Activated naive CD4-positive, alpha-beta T cell treated with anti-CD3 and anti-CD28 coated beads for 36 hours (primary cell): Measurements from ENCODE around the gene UNC5CL. TPM values are rescaled to one million over a fixed set of nuclear protein-coding genes. Genes with fewer than 3 reads are reported as not detected.

Source experiments
- CTCF ChIA-PET: fragments of 350-600 bp; sonication (Branson Sonifier 250); formaldehyde crosslinking; loops from one replicate; lab custom pipeline; 2021; ENCODE audit warnings: antibody characterized with exemption; lab: Charles Lee
- DNase-seq: peaks from one replicate; pipeline ENCODE4 v3.0.0-alpha.2; 2020
- H3K27ac Mint-ChIP-seq: one replicate; pipeline ENCODE4 v1.8.0; 2021; ENCODE audit warnings: mild to moderate bottlenecking, mixed read lengths
- H3K27me3 Mint-ChIP-seq: one replicate; pipeline ENCODE4 v1.8.0; 2021; ENCODE audit warnings: low read depth, mixed read lengths
- H3K36me3 Mint-ChIP-seq: one replicate; pipeline ENCODE4 v1.8.0; 2021; ENCODE audit warnings: low read depth, mixed read lengths
- H3K4me1 Mint-ChIP-seq: one replicate; pipeline ENCODE4 v1.8.0; 2021; ENCODE audit warnings: low read depth, mixed read lengths
- H3K4me3 Mint-ChIP-seq: one replicate; pipeline ENCODE4 v1.8.0; 2021; ENCODE audit warnings: mild to moderate bottlenecking, moderate library complexity, mixed read lengths
- H3K9me3 Mint-ChIP-seq: one replicate; pipeline ENCODE4 v1.8.0; 2021; ENCODE audit warnings: mixed read lengths
- intact Hi-C: fragments of 100-400 bp; cut with micrococcal nuclease; formaldehyde crosslinking; loops from one replicate; pipeline ENCODE4 v1.15.1; 2023
- total RNA-seq, 2 experiments: library from RNA; stranded (reverse); gene quantifications; one replicate each; pipeline ENCODE4 v1.2.3, GENCODE V29; 2021

The UNC5CL gene
- total RNA-seq, 2 experiments from 2014 or later, result 2.3 to 3.0 TPM

GRCh38 chr6:41073968-41074691, 35.1 kb upstream of the UNC5CL start:
- Mint-ChIP-seq H3K4me3 (peak overlapping the region; percentile 93), H3K36me3 (peaks cover 19% of the 10 kb centered on the region), H3K27me3 (no peaks in the 10 kb centered on the region), H3K9me3 (no peaks in the 10 kb centered on the region), H3K27ac (peak overlapping the region; percentile 97), H3K4me1 (peaks cover 53% of the 10 kb centered on the region)
- intact Hi-C loops, result loop anchor here (2.0 to 10.0 kb wide), 6 partner anchors 45 to 1962 kb away; no protein-coding TSS in a partner anchor
- DNase-seq, result no peak
- CTCF ChIA-PET, result interaction anchor here (1.6 to 2.4 kb wide), 2 partner anchors 233 to 245 kb away, joined by 3 to 7 read pairs; no protein-coding TSS in a partner anchor

DNA sequence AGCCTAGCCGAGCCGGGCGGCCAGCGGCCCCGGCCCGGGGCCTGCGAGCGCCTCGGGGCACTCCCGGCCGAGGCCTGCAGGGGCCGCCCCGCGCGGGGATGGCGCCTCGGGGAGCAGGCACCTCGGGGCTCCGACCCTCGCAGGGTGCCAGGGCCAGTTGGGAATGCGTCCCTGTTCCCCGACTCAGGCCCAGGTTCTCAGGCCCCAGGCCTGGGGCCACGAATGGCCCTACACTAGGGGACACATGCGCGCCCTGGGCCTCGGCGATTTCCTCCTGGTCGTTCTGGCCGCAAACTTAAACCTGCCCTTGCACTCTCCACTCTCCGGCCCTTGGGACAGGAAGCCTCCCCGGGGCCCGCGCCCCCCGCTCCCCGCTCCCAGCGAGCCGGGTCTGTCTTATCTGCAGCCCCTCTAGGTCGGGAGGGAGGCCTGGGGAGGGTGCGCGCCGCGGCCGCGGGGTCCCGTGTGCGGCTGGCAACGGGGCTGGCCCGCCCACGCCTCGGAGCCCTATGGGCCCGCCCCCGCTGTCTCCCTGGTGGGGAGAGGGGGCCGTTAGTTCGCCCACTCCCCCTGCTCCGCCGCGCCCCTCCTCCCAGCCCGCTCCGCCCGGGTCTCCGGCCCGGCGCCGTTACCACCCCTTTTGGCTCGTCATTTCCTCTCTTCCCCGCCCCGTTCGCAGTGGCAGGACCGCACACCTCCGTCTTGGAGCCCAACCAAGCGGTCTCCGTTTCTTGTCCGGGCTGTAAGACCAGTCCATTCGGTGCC, 34.4 kb upstream of the UNC5CL start:
- H3K4me3 Mint-ChIP-seq, result peak overlapping the region; percentile 93
- peaks cover 49% of the 10 kb centered on the region for H3K4me1 Mint-ChIP-seq
- no peaks in the 10 kb centered on the region for H3K9me3 Mint-ChIP-seq
- intact Hi-C loops, result loop anchor here (2.0 to 10.0 kb wide), 6 partner anchors 45 to 1961 kb away; no protein-coding TSS in a partner anchor
- DNase-seq, result peak; percentile 85
- peaks cover 14% of the 10 kb centered on the region for H3K36me3 Mint-ChIP-seq
- CTCF ChIA-PET, result no interaction called here
- H3K27me3 Mint-ChIP-seq, result no peaks in the 10 kb centered on the region
- H3K27ac Mint-ChIP-seq, result peak overlapping the region; percentile 97

DNA sequence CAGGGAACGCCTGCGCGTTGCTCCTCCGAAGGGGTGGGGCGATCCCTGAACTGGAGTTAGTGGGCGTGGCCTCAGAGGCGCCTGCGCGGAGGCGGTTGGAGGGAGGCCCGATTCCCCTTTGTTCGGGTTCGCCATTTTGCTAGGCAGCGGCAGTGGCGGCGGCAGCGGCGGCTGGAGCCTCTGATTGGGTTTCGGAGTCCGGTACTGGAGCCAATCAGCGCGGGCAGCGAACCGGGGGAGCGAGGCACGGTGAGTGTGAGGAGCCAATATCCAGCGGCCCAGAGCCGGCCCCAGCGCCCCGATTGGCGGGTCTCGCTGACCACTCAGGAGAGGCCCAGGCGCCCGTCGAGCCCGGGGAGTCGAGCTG, 33.8 kb upstream of the UNC5CL start, which contains the start of gene NFYA:
TSS of gene NFYA (plus strand) at position 139 of the 367 bp plus-strand sequence. CDS start 6,116 bp downstream, outside the sequence.
- Mint-ChIP-seq H3K27ac (peak within 1 kb of the TSS; percentile 98), H3K4me3 (peak within 1 kb of the TSS; percentile 93), H3K9me3 (no peaks in the 10 kb centered on the region), H3K27me3 (no peaks in the 10 kb centered on the region), H3K4me1 (peaks cover 50% of the 10 kb centered on the region), H3K36me3 (peaks cover 18% of the 10 kb centered on the region)
- DNase-seq, result no peak
- CTCF ChIA-PET, result interaction anchor here (0.8 kb wide), 1 partner anchor 45 kb away, joined by 4 read pairs; no protein-coding TSS in a partner anchor
- intact Hi-C loops, result loop anchor here (1.0 to 10.0 kb wide), 12 partner anchors 44 to 1961 kb away; no protein-coding TSS in a partner anchor

DNA sequence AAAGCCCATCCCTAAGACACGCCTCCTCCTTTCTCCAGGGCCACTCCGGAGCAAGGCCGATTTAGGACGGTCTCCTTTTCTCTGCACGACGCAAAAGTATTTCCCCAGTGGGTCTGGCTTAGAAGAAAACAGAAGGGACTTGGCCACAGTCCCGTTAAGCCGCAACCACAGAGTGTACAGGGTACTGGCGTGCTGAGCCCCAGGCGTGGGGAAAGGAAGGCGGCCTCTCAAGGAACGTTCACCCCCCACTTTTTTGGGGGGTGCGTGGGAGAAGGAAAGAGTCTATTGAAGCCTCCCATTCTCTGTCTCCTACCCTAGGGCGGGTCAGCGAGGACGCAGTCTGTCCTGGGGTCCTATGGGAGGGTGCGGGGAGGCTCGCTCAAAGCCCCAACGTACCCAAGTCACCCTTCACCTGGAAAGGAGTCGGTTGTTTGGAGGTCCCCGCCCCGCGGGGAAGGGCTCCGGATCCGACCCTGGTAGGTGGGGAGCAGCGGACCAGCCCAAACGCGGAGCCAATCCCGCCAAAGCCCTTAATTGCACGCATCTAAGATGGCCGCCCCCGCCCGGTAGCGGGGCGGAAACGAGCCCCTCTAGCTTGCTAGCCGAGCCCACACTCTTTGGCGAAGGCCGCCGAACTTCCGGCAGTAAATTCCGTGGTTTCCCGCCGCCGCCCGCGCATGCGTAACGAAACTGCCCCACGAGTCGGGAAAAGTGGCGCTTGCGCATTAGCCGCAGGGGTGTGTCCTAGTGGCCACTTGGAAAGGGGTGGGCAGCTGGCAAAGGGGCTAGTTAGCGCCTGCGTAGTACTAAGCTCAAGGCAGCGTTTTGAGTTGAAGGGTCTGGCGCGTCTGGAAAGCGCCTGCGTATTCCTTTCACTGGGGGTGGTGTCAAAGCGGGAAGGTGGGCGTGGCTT, 33.2 kb upstream of the UNC5CL start, which contains the start of gene OARD1:
TSS of gene OARD1 (minus strand) at position 434 of the 913 bp plus-strand sequence. CDS start 722 bp downstream, outside the sequence.
- Mint-ChIP-seq H3K27ac (peak within 1 kb of the TSS; percentile 98), H3K27me3 (no peaks in the 10 kb centered on the region), H3K9me3 (no peaks in the 10 kb centered on the region), H3K4me1 (peaks cover 50% of the 10 kb centered on the region), H3K36me3 (peaks cover 24% of the 10 kb centered on the region), H3K4me3 (peak within 1 kb of the TSS; percentile 93)
- intact Hi-C loops, result loop anchor here (1.0 to 10.0 kb wide), 12 partner anchors 43 to 1960 kb away; no protein-coding TSS in a partner anchor
- peak; percentile 100 for DNase-seq
- CTCF ChIA-PET, result interaction anchor here (0.8 kb wide), 1 partner anchor 44 kb away, joined by 4 read pairs; no protein-coding TSS in a partner anchor

- intact Hi-C loops, result loop anchor here (5.0 to 10.0 kb wide), 2 partner anchors 613 to 1959 kb away; no protein-coding TSS in a partner anchor
- peaks cover 54% of the 10 kb centered on the region for H3K4me1 Mint-ChIP-seq
Observed at GRCh38 chr6:41071501-41071922, 32.5 kb upstream of the UNC5CL start.

DNA sequence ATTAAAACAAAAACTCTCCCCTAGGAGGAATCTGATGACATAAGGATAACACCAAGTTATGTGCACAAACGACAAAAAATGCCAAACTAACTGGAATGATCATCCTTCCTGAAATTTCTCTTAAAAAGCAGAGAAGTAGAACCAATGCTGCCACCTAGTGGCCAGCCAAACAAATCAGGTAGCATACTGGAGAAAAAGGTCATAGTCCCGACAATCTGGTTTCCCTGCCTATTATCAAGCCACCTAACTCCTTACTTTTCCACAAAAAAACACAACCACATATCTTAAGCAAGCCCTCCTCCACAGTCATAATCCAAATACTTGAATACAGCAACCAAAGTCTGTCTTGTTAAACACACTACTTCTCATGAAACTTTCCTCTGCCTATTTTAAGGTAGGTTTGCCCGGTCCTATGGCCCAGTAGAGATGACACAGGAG, 27.9 kb upstream of the UNC5CL start:
- H3K36me3 Mint-ChIP-seq, result peaks cover 38% of the 10 kb centered on the region
- no peaks in the 10 kb centered on the region for H3K9me3 Mint-ChIP-seq
- H3K27me3 Mint-ChIP-seq, result no peaks in the 10 kb centered on the region
- intact Hi-C loops, result loop anchor here (1.0 kb wide), 1 partner anchor 61 kb away; no protein-coding TSS in a partner anchor
- CTCF ChIA-PET, result interaction anchor here (0.7 to 3.0 kb wide), 8 partner anchors 8 to 62 kb away, joined by 3 to 12 read pairs (median 4); partner anchors contain the start of gene APOBEC2
- peaks cover 35% of the 10 kb centered on the region for H3K4me1 Mint-ChIP-seq
- peak; percentile 78 for DNase-seq
- H3K27ac Mint-ChIP-seq, result no peak overlapping the region
- H3K4me3 Mint-ChIP-seq, result no peak overlapping the region

More at GRCh38 chr6:41071501-41071922, 32.5 kb upstream of the UNC5CL start:
- Mint-ChIP-seq H3K36me3 (peaks cover 30% of the 10 kb centered on the region), H3K27me3 (no peaks in the 10 kb centered on the region), H3K9me3 (no peaks in the 10 kb centered on the region), H3K4me3 (peak overlapping the region; percentile 93), H3K27ac (peak overlapping the region; percentile 98)
- CTCF ChIA-PET, result interaction anchor here (0.9 to 1.6 kb wide), 3 partner anchors 18 to 111 kb away, joined by 3 to 4 read pairs (median 4); no protein-coding TSS in a partner anchor
- peak; percentile 81 for DNase-seq

GRCh38 chr6:41065550-41066026, 26.6 kb upstream of the UNC5CL start:
- no peak for DNase-seq
- H3K4me3 Mint-ChIP-seq, result no peak overlapping the region
- peaks cover 34% of the 10 kb centered on the region for H3K36me3 Mint-ChIP-seq
- H3K27me3 Mint-ChIP-seq, result no peaks in the 10 kb centered on the region
- CTCF ChIA-PET, result interaction anchor here (0.6 to 1.3 kb wide), 9 partner anchors 9 to 559 kb away, joined by 3 to 9 read pairs (median 3); partner anchors contain the start of gene UNC5CL
- H3K4me1 Mint-ChIP-seq, result peaks cover 28% of the 10 kb centered on the region
- intact Hi-C loops, result no loop called here
- no peak overlapping the region for H3K27ac Mint-ChIP-seq
- no peaks in the 10 kb centered on the region for H3K9me3 Mint-ChIP-seq

DNA sequence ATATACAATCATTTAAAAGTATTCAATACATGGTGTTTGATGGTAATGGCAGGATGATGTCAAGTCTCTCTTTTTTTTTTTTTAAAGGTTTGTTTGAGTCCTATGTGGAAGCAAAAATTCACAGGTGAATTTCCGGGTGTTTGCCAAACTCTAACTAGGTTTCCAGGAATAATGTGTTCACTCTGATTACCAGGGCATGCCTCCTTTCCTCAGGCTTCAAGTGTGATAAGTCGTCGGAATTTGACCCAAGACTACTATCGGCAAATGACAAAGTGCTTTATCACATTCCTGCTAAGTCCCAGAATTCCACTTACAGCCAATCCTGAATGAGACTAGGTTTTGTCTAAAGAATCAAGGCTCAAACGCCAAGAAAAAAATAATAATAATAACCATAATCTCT, 25.8 kb upstream of the UNC5CL start:
- Mint-ChIP-seq H3K27ac (no peak overlapping the region), H3K4me1 (peaks cover 26% of the 10 kb centered on the region), H3K36me3 (peaks cover 37% of the 10 kb centered on the region), H3K27me3 (no peaks in the 10 kb centered on the region), H3K9me3 (no peaks in the 10 kb centered on the region), H3K4me3 (no peak overlapping the region)
- DNase-seq, result no peak
- CTCF ChIA-PET, result interaction anchor here (0.6 kb wide), 1 partner anchor 211 kb away, joined by 4 read pairs; no protein-coding TSS in a partner anchor
- intact Hi-C loops, result no loop called here

GRCh38 chr6:41063884-41064285, 24.9 kb upstream of the UNC5CL start:
- peaks cover 37% of the 10 kb centered on the region for H3K36me3 Mint-ChIP-seq
- no peak overlapping the region for H3K27ac Mint-ChIP-seq
- no peaks in the 10 kb centered on the region for H3K27me3 Mint-ChIP-seq
- intact Hi-C loops, result no loop called here
- DNase-seq, result no peak
- peaks cover 20% of the 10 kb centered on the region for H3K4me1 Mint-ChIP-seq
- H3K4me3 Mint-ChIP-seq, result no peak overlapping the region
- CTCF ChIA-PET, result interaction anchor here (0.7 kb wide), 2 partner anchors 12 to 134 kb away, joined by 3 to 5 read pairs; no protein-coding TSS in a partner anchor
- no peaks in the 10 kb centered on the region for H3K9me3 Mint-ChIP-seq

DNA sequence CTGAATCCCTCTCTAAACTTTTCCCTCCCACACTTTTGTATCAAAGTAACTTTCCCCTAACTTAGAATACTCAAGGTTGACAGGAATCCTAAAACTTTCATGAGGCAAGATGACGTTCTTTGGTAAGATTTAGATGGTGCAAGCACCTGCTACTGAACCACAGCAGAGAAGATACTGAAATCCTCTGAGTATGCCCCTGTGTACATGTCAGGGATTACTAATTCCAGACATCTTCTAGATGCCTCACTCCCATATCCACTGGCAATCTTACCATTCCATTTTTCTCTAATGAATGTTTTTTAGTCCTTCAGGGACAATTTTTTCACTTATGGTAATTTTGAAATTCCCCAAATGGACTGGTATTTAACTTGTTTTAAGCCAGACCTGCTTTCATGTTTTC, 23.0 kb upstream of the UNC5CL start:
- Mint-ChIP-seq H3K27me3 (no peaks in the 10 kb centered on the region), H3K4me1 (peaks cover 11% of the 10 kb centered on the region), H3K36me3 (peaks cover 25% of the 10 kb centered on the region), H3K9me3 (no peaks in the 10 kb centered on the region), H3K4me3 (no peak overlapping the region), H3K27ac (no peak overlapping the region)
- no peak for DNase-seq
- intact Hi-C loops, result no loop called here
- CTCF ChIA-PET, result no interaction called here
